ENCODE data around the gene FOXN3. TPM values are rescaled to one million over a fixed set of nuclear protein-coding genes. Genes with fewer than 3 reads are reported as not detected.

The FOXN3 gene
- total and polyA plus RNA-seq, 3 experiments from 2014 or later, result 73.9 to 136 (median 74.8) TPM

DNA sequence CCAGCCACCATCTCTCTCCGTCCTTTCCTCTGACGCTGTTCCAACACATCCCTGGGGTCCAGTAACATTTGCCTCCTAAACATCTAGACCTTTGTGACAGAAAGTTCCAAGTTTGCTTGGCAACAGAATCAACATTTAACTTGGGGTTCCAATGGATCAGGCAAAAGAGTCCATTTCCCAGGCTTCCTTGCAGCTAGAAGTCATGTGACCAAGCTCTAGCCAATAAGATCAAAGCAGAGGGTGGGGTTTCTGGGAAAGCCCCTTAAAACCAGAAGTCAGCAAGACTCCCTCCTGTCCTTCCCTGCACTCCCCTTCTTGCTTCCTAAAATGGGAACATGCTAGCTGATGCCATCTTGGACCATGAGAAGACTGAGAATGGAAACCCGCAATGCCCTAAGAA lies 14.7 kb downstream of the FOXN3 start:
- Histone ChIP-seq H3K27ac (ENCODE audit: low read depth, low read length) (no peak overlapping the region), H3K9me3 (ENCODE audit: low read length) (no peaks in the 10 kb centered on the region), H3K36me3 (ENCODE audit: insufficient read depth, low read length) (no peaks in the 10 kb centered on the region), H3K27me3 (ENCODE audit: insufficient read depth, low read length, poor library complexity, severe bottlenecking) (no peaks in the 10 kb centered on the region), H3K4me3 (ENCODE audit: low read length) (no peak overlapping the region), H3K4me1 (ENCODE audit: insufficient read depth, low read length) (peaks cover 33% of the 10 kb centered on the region)
- no peak overlapping the region for H3K4me3 Mint-ChIP-seq
- H3K9me3 Mint-ChIP-seq, result no peaks in the 10 kb centered on the region
- H3K36me3 Mint-ChIP-seq, result peaks cover 0 to 24% (median 24%) of the 10 kb centered on the region in 3 donors
- ChIA-PET CTCF (no interaction called here), POLR2A (no interaction called here)
- H3K27ac Mint-ChIP-seq, result peak overlapping the region in 2 of 8 donors; percentile 43 to 50
- H3K27me3 Mint-ChIP-seq, result no peaks in the 10 kb centered on the region
- peaks cover 67 to 82% (median 72%) of the 10 kb centered on the region in 3 donors for H3K4me1 Mint-ChIP-seq
- no peak for DNase-seq

DNA sequence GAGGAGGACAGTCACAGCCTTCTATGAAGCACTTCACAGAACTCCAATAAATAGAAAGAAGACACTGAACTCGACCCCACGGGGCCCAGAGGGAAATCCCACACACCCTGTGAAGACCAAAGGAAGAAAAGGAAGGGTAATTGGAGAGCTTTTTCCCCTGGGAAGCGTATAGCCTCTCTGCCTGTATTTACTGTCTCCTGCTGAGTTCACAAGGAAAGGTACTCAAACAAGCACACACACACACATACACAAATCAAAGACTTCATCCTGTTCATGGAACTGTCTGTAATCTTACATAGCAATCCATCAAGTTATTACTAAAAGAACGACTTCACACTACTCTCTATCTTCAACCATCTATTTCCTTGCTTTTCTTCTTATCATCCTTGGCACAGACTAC lies 15.3 kb downstream of the FOXN3 start:
- DNase-seq, result no peak
- ChIA-PET POLR2A (no interaction called here), CTCF (no interaction called here)
- Histone ChIP-seq H3K27ac (ENCODE audit: low read depth, low read length) (no peak overlapping the region), H3K27me3 (ENCODE audit: insufficient read depth, low read length, poor library complexity, severe bottlenecking) (no peaks in the 10 kb centered on the region), H3K9me3 (ENCODE audit: low read length) (no peaks in the 10 kb centered on the region), H3K4me1 (ENCODE audit: insufficient read depth, low read length) (peaks cover 27% of the 10 kb centered on the region), H3K36me3 (ENCODE audit: insufficient read depth, low read length) (no peaks in the 10 kb centered on the region), H3K4me3 (ENCODE audit: low read length) (no peak overlapping the region)
- peaks cover 0 to 27% (median 24%) of the 10 kb centered on the region in 3 donors for H3K36me3 Mint-ChIP-seq
- no peaks in the 10 kb centered on the region for H3K9me3 Mint-ChIP-seq
- no peaks in the 10 kb centered on the region for H3K27me3 Mint-ChIP-seq
- peak overlapping the region in 2 of 8 donors; percentile 22 to 41 for H3K27ac Mint-ChIP-seq
- no peak overlapping the region for H3K4me3 Mint-ChIP-seq
- H3K4me1 Mint-ChIP-seq, result peaks cover 64 to 82% (median 72%) of the 10 kb centered on the region in 3 donors

DNA sequence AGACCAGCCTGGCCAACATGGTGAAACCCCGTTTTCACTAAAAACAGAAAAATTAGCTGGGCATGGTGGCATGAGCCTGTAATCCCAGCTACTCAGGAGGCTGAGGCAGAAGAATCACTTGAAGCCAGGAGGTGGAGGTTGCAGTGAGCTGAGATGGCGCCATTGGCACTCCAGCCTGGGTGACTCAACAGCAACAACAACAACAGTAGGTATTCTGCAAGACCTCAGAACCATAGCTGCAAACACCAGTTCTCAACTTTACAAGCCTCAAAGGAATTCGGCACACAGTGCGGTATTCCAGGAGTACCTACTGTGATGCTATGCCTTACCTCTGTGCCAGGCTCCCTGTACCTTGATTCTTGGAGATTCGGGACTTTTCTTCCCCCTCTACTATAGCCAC lies 15.8 kb downstream of the FOXN3 start:
- Histone ChIP-seq H3K27ac (ENCODE audit: low read depth, low read length) (no peak overlapping the region), H3K9me3 (ENCODE audit: low read length) (no peaks in the 10 kb centered on the region), H3K36me3 (ENCODE audit: insufficient read depth, low read length) (no peaks in the 10 kb centered on the region), H3K4me3 (ENCODE audit: low read length) (no peak overlapping the region), H3K27me3 (ENCODE audit: insufficient read depth, low read length, poor library complexity, severe bottlenecking) (no peaks in the 10 kb centered on the region), H3K4me1 (ENCODE audit: insufficient read depth, low read length) (peaks cover 23% of the 10 kb centered on the region)
- Mint-ChIP-seq H3K27ac (no peak overlapping the region), H3K4me3 (no peak overlapping the region), H3K9me3 (no peaks in the 10 kb centered on the region), H3K4me1 (peaks cover 61 to 81% (median 70%) of the 10 kb centered on the region in 3 donors), H3K36me3 (peaks cover 0 to 27% (median 24%) of the 10 kb centered on the region in 3 donors), H3K27me3 (no peaks in the 10 kb centered on the region)
- ChIA-PET CTCF (no interaction called here), POLR2A (no interaction called here)
- DNase-seq, result no peak

DNA sequence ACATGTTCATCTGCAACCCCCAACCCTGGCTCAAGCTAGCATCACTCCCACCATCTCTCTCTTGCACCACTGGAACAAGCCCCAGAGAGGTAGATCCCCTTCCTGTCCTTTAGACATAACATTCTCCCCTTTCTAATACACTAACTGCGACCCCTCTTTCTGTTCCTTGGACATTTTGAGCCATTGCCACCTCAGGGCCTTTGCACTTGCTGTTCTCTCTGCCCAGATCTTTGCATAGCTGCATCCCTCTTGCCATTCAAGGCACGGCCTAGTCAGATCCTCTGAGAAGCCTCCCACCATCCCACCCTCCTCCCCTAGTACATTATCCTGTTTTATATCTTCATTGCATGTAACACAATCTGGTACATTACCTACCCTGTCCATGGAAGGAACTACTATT lies 16.5 kb downstream of the FOXN3 start:
- Histone ChIP-seq H3K27ac (ENCODE audit: low read depth, low read length) (no peak overlapping the region), H3K9me3 (ENCODE audit: low read length) (no peaks in the 10 kb centered on the region), H3K4me3 (ENCODE audit: low read length) (no peak overlapping the region), H3K27me3 (ENCODE audit: insufficient read depth, low read length, poor library complexity, severe bottlenecking) (no peaks in the 10 kb centered on the region), H3K4me1 (ENCODE audit: insufficient read depth, low read length) (peaks cover 23% of the 10 kb centered on the region), H3K36me3 (ENCODE audit: insufficient read depth, low read length) (no peaks in the 10 kb centered on the region)
- no peak overlapping the region for H3K4me3 Mint-ChIP-seq
- no peaks in the 10 kb centered on the region for H3K9me3 Mint-ChIP-seq
- no peak for DNase-seq
- peak overlapping the region in 4 of 8 donors; percentile 6 to 62 (median 40) for H3K27ac Mint-ChIP-seq
- CTCF ChIA-PET, result no interaction called here
- no peaks in the 10 kb centered on the region for H3K27me3 Mint-ChIP-seq
- peaks cover 0 to 27% (median 22%) of the 10 kb centered on the region in 3 donors for H3K36me3 Mint-ChIP-seq
- POLR2A ChIA-PET, result no interaction called here
- H3K4me1 Mint-ChIP-seq, result peaks cover 67 to 86% (median 74%) of the 10 kb centered on the region in 3 donors

DNA sequence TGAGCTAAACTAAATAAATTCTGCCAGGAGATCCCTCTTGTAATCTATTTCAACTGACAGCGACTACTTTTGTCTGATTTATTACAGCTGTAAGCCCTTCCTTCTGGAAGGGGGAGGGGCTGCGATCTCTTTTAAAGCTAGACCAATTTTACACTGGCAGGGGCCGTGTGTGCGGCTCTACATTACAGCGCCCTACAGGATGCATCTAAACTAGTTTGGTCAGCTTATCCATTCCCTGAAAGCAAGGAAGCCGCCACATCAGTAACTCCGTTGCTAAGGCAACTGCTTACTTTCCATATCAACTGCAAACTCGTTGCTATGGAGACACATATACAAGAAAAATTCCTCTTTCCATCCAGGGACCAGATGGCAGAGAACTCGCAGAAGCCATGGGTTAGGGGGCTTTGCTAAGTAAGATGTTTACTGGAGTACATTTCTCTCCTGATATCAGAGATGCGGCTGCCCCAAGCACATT lies 17.4 kb downstream of the FOXN3 start:
- no peak overlapping the region for H3K4me3 ChIP-seq (ENCODE audit: low read length)
- no peaks in the 10 kb centered on the region for H3K9me3 ChIP-seq (ENCODE audit: low read length)
- Mint-ChIP-seq H3K4me3 (no peak overlapping the region), H3K27ac (peak overlapping the region in 2 of 8 donors; percentile 11 to 47), H3K4me1 (peaks cover 71 to 86% (median 78%) of the 10 kb centered on the region in 3 donors), H3K9me3 (no peaks in the 10 kb centered on the region), H3K36me3 (peaks cover 0 to 23% (median 20%) of the 10 kb centered on the region in 3 donors), H3K27me3 (no peaks in the 10 kb centered on the region)
- H3K4me1 ChIP-seq (ENCODE audit: insufficient read depth, low read length), result peaks cover 23% of the 10 kb centered on the region
- CTCF ChIA-PET, result no interaction called here
- H3K36me3 ChIP-seq (ENCODE audit: insufficient read depth, low read length), result no peaks in the 10 kb centered on the region
- peak in 1 of 5 donors; percentile 10 for DNase-seq
- H3K27ac ChIP-seq (ENCODE audit: low read depth, low read length), result no peak overlapping the region
- H3K27me3 ChIP-seq (ENCODE audit: insufficient read depth, low read length, poor library complexity, severe bottlenecking), result no peaks in the 10 kb centered on the region
- POLR2A ChIA-PET, result no interaction called here

DNA sequence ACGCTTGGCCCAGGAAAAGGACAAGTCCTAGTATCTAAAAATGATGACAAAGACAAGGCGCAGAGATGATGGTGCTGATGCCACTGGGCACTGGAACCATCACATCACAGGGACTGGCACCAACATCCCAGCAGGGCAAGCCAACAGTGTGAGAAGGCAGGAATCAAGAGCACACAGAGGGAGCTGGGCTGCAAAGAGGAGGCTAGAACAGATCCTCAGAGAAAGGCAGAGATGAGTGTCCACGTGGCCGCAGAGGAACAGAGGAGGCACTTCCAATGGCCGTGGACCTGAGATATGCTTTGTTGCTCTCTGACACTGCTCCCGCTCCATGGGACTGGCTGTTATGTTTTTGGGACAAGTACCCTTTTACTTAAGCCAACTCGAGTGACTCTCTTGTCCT lies 17.9 kb downstream of the FOXN3 start:
- peaks cover 23% of the 10 kb centered on the region for H3K4me1 ChIP-seq (ENCODE audit: insufficient read depth, low read length)
- no peaks in the 10 kb centered on the region for H3K27me3 ChIP-seq (ENCODE audit: insufficient read depth, low read length, poor library complexity, severe bottlenecking)
- Mint-ChIP-seq H3K27ac (peak overlapping the region in 2 of 8 donors; percentile 47 to 72), H3K27me3 (no peaks in the 10 kb centered on the region), H3K4me3 (no peak overlapping the region), H3K4me1 (peaks cover 75 to 87% (median 83%) of the 10 kb centered on the region in 3 donors), H3K9me3 (no peaks in the 10 kb centered on the region), H3K36me3 (peaks cover 0 to 21% (median 20%) of the 10 kb centered on the region in 3 donors)
- no peak overlapping the region for H3K4me3 ChIP-seq (ENCODE audit: low read length)
- H3K27ac ChIP-seq (ENCODE audit: low read depth, low read length), result no peak overlapping the region
- CTCF ChIA-PET, result no interaction called here
- DNase-seq, result no peak
- no peaks in the 10 kb centered on the region for H3K9me3 ChIP-seq (ENCODE audit: low read length)
- H3K36me3 ChIP-seq (ENCODE audit: insufficient read depth, low read length), result no peaks in the 10 kb centered on the region
- POLR2A ChIA-PET, result no interaction called here

DNA sequence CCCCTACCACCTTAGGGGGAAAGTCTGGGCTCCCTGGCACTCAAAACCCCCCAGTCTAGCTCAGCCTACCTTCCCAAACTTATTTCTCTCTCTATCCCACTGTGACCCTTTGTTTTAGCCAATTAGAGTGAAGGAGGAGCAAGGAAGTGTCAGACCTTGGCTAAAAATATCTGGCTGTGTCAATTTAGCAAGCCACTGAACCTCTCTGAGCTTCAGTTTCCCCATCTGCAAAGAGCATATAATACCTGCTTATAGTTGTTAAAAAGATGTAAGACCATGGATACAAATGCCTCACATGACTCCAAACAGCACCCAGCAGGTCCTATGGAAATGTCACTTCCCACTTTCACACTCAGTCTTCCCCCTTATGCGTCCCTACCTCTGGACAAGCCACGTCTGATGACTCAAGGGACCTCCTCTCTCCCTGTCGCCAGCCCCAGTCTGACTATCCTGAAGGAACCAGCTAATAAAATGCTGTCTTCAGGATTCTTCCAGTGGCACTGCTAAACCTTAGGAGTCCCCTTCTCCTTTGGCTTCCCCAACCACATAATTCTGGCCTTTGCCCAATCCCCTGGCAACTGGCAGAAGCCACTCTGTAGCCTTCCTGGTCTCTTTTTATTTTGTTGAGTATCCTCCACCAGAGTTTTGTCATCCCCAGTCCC lies 19.3 kb downstream of the FOXN3 start:
- Mint-ChIP-seq H3K27me3 (no peaks in the 10 kb centered on the region), H3K36me3 (peaks cover 0 to 19% (median 13%) of the 10 kb centered on the region in 3 donors), H3K27ac (peak overlapping the region in 4 of 8 donors; percentile 37 to 61 (median 46)), H3K4me1 (peaks cover 74 to 86% (median 82%) of the 10 kb centered on the region in 3 donors), H3K4me3 (no peak overlapping the region), H3K9me3 (no peaks in the 10 kb centered on the region)
- no peaks in the 10 kb centered on the region for H3K9me3 ChIP-seq (ENCODE audit: low read length)
- H3K4me1 ChIP-seq (ENCODE audit: insufficient read depth, low read length), result peaks cover 11% of the 10 kb centered on the region
- CTCF ChIA-PET, result no interaction called here
- H3K36me3 ChIP-seq (ENCODE audit: insufficient read depth, low read length), result no peaks in the 10 kb centered on the region
- POLR2A ChIA-PET, result no interaction called here
- DNase-seq, result no peak
- H3K27ac ChIP-seq (ENCODE audit: low read depth, low read length), result no peak overlapping the region
- no peak overlapping the region for H3K4me3 ChIP-seq (ENCODE audit: low read length)
- no peaks in the 10 kb centered on the region for H3K27me3 ChIP-seq (ENCODE audit: insufficient read depth, low read length, poor library complexity, severe bottlenecking)

DNA sequence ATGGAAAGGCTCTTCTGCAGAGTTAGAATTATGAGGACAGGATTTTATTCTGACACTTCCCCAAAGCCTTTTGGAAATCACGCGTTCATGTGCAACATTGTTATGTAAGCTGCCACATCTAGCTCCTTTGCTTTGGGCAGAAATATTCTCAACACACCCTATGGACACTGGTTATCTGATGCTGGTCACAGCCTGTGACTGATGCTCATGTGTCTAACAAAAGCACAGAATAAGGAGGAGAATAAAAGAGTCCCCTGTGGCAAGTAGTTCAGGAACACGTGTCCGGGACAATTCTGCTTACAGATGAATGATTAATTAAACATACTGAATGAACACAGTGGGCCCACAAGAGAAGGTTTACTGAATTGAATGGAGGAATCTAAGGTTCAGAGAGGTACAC lies 22.1 kb downstream of the FOXN3 start:
- no peak for DNase-seq
- POLR2A ChIA-PET, result no interaction called here
- Histone ChIP-seq H3K4me3 (ENCODE audit: low read length) (no peak overlapping the region), H3K36me3 (ENCODE audit: insufficient read depth, low read length) (no peaks in the 10 kb centered on the region), H3K9me3 (ENCODE audit: low read length) (no peaks in the 10 kb centered on the region), H3K4me1 (ENCODE audit: insufficient read depth, low read length) (peaks cover 5% of the 10 kb centered on the region), H3K27me3 (ENCODE audit: insufficient read depth, low read length, poor library complexity, severe bottlenecking) (no peaks in the 10 kb centered on the region), H3K27ac (ENCODE audit: low read depth, low read length) (no peak overlapping the region)
- CTCF ChIA-PET, result no interaction called here
- no peaks in the 10 kb centered on the region for H3K9me3 Mint-ChIP-seq
- H3K27ac Mint-ChIP-seq, result peak overlapping the region in 3 of 8 donors; percentile 32 to 64 (median 53)
- H3K4me1 Mint-ChIP-seq, result peaks cover 61 to 84% (median 76%) of the 10 kb centered on the region in 3 donors
- peaks cover 0 to 2% of the 10 kb centered on the region in 2 donors for H3K27me3 Mint-ChIP-seq
- peaks cover 0 to 17% (median 2%) of the 10 kb centered on the region in 3 donors for H3K36me3 Mint-ChIP-seq
- H3K4me3 Mint-ChIP-seq, result no peak overlapping the region

All from CD8-positive, alpha-beta memory T cell (primary cell).